Testis (tissue), 2 donors: ENCODE data around the gene UTF1.
"Not testable (repeated sequence)": the region's sequence is repeated elsewhere in the genome, so short reads cannot be mapped to it uniquely, and the experiment has no call there.

Source experiments
- CTCF ChIP-seq, 3 experiments: fragments of 450-650 bp in 2 of 3; fragments of 200-600 bp in 1 of 3; sonication (generic) in 1 of 3; IDR thresholded peaks; one replicate each; pipeline ENCODE4 v1.5.1; 2016 to 2019; ENCODE audit warnings: antibody characterized with exemption in 3 of 3, mild to moderate bottlenecking in 2 of 3, moderate library complexity in 1 of 3
- POLR2A ChIP-seq: fragments of 450-650 bp; IDR thresholded peaks from one replicate; pipeline ENCODE4 v1.6.1; 2017; ENCODE audit warnings: antibody characterized with exemption, mild to moderate bottlenecking, moderate library complexity

- not testable (repeated sequence) for TF ChIP-seq CTCF (IDR thresholded peaks at IDR 0.05); POLR2A
These were observed 4.8 kb downstream of the UTF1 start for GRCh38 chr10:133234796-133235195.
